ENCODE results near the gene RHEBL1. TPM values are rescaled to one million over a fixed set of nuclear protein-coding genes. Genes with fewer than 3 reads are reported as not detected.

RHEBL1 gene
- total and polyA plus RNA-seq, 2 of the 8 experiments (the other 6 are each of a cell fraction or from before 2014, with no cell fraction given), result 7.5 to 9.4 TPM

DNA sequence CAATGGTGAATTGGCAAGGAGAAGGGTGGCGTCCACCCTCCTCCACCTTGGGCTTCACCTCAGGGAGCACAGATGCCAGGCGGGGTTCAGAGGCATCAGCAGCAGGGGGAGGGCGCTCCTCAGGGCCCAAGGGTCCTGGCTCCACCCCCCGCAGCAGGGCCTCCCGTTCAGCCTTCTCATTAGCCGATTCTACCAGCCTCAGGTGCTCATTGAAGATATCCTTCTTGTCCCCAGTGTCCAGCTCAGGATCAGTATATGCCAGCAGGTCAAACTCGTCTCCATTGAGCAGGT lies 31.9 kb downstream of the RHEBL1 start:
- Histone ChIP-seq H3K14ac (ENCODE audit: insufficient read length) (no peak overlapping the region), H2BK15ac (ENCODE audit: low read length) (no peak overlapping the region), H4K5ac (ENCODE audit: insufficient read length, low read depth, low read length) (no peak overlapping the region), H3K4me1 (replicated peaks in 1 of 4; ENCODE audit: control insufficient read depth in 3 of 4, insufficient read depth in 4 of 4, low read length in 3 of 4) (no peaks in the 10 kb centered on the region), H2AK5ac (ENCODE audit: low read depth, low read length) (no peak overlapping the region), H3K79me1 (ENCODE audit: low read depth, low read length) (no peaks in the 10 kb centered on the region; the same call in none of the 2 replicates), H2BK20ac (ENCODE audit: low read length) (no peak overlapping the region), H3K4ac (replicated peaks; ENCODE audit: insufficient read length, low read depth, low read length) (no peak overlapping the region), H3K18ac (ENCODE audit: extremely low read depth, low read length) (no peak overlapping the region), H3K23me2 (ENCODE audit: low read depth, low read length) (no peaks in the 10 kb centered on the region), H4K20me1 (replicated peaks in 1 of 2; ENCODE audit: control insufficient read depth in 1 of 2, insufficient read depth in 2 of 2, low read length in 2 of 2) (peaks cover 7 to 22% of the 10 kb centered on the region in 2 experiments), H4K8ac (ENCODE audit: extremely low read depth, insufficient read depth, low read length) (no peak overlapping the region), H3K4me2 (ENCODE audit: insufficient read depth in 1 of 2, low read depth in 2 of 2, low read length in 2 of 2) (no peak overlapping the region), H3K79me2 (ENCODE audit: control insufficient read depth in 1 of 2, insufficient read depth in 2 of 2, low read length in 2 of 2) (no peaks in the 10 kb centered on the region), H3K9me3 (ENCODE audit: insufficient read depth in 2 of 2, low read depth in 1 of 2, low read length in 1 of 2) (no peaks in the 10 kb centered on the region), H3K23ac (ENCODE audit: insufficient read length) (no peak overlapping the region), H2BK120ac (replicated peaks; ENCODE audit: low read depth, low read length) (no peak overlapping the region), H3K36me3 (ENCODE audit: control insufficient read depth in 2 of 4, insufficient read depth in 4 of 4, low read length in 3 of 4) (peaks cover 53 to 89% (median 83%) of the 10 kb centered on the region in 4 experiments), H3K56ac (replicated peaks; ENCODE audit: insufficient read length, low read depth, low read length) (no peak overlapping the region), H3K4me3 (ENCODE audit: extremely low read depth in 1 of 4, insufficient read depth in 2 of 4, low read depth in 3 of 4, low read length in 4 of 4) (no peak overlapping the region), H2BK5ac (ENCODE audit: low read depth, low read length) (no peak overlapping the region), H3K9ac (replicated peaks in 1 of 4; ENCODE audit: extremely low read depth in 1 of 4, low read depth in 3 of 4, low read length in 3 of 4) (no peak overlapping the region), H3K27ac (ENCODE audit: low read depth, low read length) (no peak overlapping the region), H2AFZ (ENCODE audit: low read length) (no peak overlapping the region), H4K91ac (replicated peaks; ENCODE audit: insufficient read length, low read length) (no peak overlapping the region), H2BK12ac (ENCODE audit: low read depth, low read length) (no peak overlapping the region), H3K27me3 (replicated peaks in 1 of 4; ENCODE audit: control insufficient read depth in 3 of 4, extremely low read depth in 1 of 4, insufficient read depth in 3 of 4, low read length in 3 of 4) (no peaks in the 10 kb centered on the region)
- CTCF ChIA-PET (ENCODE audit: partially characterized antibody), result interaction anchor here (0.5 to 12.2 kb wide), 6 partner anchors 9 to 323 kb away, joined by 3 to 126 read pairs (median 4); no protein-coding TSS in a partner anchor
- TF ChIP-seq, protein P1, sequence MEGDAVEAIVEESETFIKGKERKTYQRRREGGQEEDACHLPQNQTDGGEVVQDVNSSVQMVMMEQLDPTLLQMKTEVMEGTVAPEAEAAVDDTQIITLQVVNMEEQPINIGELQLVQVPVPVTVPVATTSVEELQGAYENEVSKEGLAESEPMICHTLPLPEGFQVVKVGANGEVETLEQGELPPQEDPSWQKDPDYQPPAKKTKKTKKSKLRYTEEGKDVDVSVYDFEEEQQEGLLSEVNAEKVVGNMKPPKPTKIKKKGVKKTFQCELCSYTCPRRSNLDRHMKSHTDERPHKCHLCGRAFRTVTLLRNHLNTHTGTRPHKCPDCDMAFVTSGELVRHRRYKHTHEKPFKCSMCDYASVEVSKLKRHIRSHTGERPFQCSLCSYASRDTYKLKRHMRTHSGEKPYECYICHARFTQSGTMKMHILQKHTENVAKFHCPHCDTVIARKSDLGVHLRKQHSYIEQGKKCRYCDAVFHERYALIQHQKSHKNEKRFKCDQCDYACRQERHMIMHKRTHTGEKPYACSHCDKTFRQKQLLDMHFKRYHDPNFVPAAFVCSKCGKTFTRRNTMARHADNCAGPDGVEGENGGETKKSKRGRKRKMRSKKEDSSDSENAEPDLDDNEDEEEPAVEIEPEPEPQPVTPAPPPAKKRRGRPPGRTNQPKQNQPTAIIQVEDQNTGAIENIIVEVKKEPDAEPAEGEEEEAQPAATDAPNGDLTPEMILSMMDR (IDR thresholded peaks at IDR 0.05; ENCODE audit: control extremely low read depth in 1 of 3, insufficient read depth in 1 of 3, low read depth in 1 of 3, low read length in 3 of 3), result no peak
- no peak for TF ChIP-seq SUZ12 (IDR thresholded peaks at IDR 0.05; ENCODE audit: low read length)
- TF ChIP-seq SIRT6 (IDR thresholded peaks at IDR 0.05; ENCODE audit: low read length), result no peak
- TF ChIP-seq EP300 (IDR thresholded peaks at IDR 0.05; ENCODE audit: borderline replicate concordance in 1 of 2, low read depth in 2 of 2, low read length in 2 of 2), result no peak
- TF ChIP-seq JUN (IDR thresholded peaks at IDR 0.05; ENCODE audit: low read depth, low read length), result no peak
- TF ChIP-seq KDM5A (IDR thresholded peaks at IDR 0.05; ENCODE audit: low read length), result no peak
- TF ChIP-seq POLR2A (IDR thresholded peaks at IDR 0.05; ENCODE audit: control extremely low read depth in 1 of 2, low read depth in 2 of 2, low read length in 2 of 2), result no peak
- no peak for TF ChIP-seq SP1 (IDR thresholded peaks at IDR 0.05; ENCODE audit: low read depth, low read length)
- WGBS, 2 experiments (ENCODE audit: extremely low coverage in 1 of 2, insufficient coverage in 1 of 2, insufficient read length in 1 of 2, insufficient replicate concordance in 2 of 2, low coverage in 1 of 2, low lambda C conversion rate in 2 of 2, missing lambda C conversion rate in 1 of 2), result 88% methylated on average over 7 of the region's 7 CpGs; no CpG with 5 or more reads in 1 of the 2 experiments
- FAIRE-seq (no peak), DNase-seq (ENCODE audit: low read depth in 1 of 2, low spot score in 2 of 2) (no peak)
- POLR2A ChIA-PET (ENCODE audit: partially characterized antibody), result interaction anchor here (0.7 to 22.2 kb wide), 8 partner anchors 3 to 94 kb away, joined by 3 to 339 read pairs (median 4); partner anchors contain the start of genes KMT2D and TUBA1B

Measured in H1 (cell line).